Bronchial epithelial cell (primary cell): ENCODE measurements around the gene ADPRHL1. TPM values are rescaled to one million over a fixed set of nuclear protein-coding genes. Genes with fewer than 3 reads are reported as not detected.
A peak's percentile ranks its signal among the peaks of the same experiment; 100 is the strongest.
"Not testable (repeated sequence)": the region's sequence is repeated elsewhere in the genome, so short reads cannot be mapped to it uniquely, and the experiment has no call there.

Experiments
- DNase-seq: peaks from one replicate; pipeline ENCODE4 v3.0.0-alpha.2; 2010; ENCODE audit warnings: low read depth
- FAIRE-seq: peaks from 2 replicates; lab custom pipeline; 2011; peaks lifted over from hg19 to GRCh38; lab: Jason Lieb, UNC
- H3K27me3 ChIP-seq: 2 replicates; pipeline ENCODE4 v1.5.1; 2011; ENCODE audit warnings: low read length; ENCODE audit not compliant: control insufficient read depth, insufficient read depth
- H3K36me3 ChIP-seq: 2 replicates; pipeline ENCODE4 v1.5.1; 2011; ENCODE audit warnings: low read length; ENCODE audit not compliant: control insufficient read depth, insufficient read depth
- H3K4me3 ChIP-seq: 2 replicates; pipeline ENCODE4 v1.5.1; 2011; ENCODE audit warnings: mild to moderate bottlenecking, low read depth, low read length, control low read depth
- total RNA-seq: library from RNA; depleted of rRNA; stranded (reverse); fragments of >200 nt; gene quantifications from 2 replicates; pipeline ENCODE4 v1.2.1, GENCODE V29; 2014
- TF ChIP-seq, protein P1 (sequence below): IDR thresholded peaks from 2 replicates; pipeline ENCODE4 v1.5.1; 2011; ENCODE audit warnings: mild to moderate bottlenecking, moderate library complexity, low read length, control low read depth, inconsistent platforms; ENCODE audit not compliant: insufficient read depth, severe bottlenecking

ADPRHL1 gene
- total RNA-seq, 1 donor from 2014 or later, result 0.26 TPM

DNA sequence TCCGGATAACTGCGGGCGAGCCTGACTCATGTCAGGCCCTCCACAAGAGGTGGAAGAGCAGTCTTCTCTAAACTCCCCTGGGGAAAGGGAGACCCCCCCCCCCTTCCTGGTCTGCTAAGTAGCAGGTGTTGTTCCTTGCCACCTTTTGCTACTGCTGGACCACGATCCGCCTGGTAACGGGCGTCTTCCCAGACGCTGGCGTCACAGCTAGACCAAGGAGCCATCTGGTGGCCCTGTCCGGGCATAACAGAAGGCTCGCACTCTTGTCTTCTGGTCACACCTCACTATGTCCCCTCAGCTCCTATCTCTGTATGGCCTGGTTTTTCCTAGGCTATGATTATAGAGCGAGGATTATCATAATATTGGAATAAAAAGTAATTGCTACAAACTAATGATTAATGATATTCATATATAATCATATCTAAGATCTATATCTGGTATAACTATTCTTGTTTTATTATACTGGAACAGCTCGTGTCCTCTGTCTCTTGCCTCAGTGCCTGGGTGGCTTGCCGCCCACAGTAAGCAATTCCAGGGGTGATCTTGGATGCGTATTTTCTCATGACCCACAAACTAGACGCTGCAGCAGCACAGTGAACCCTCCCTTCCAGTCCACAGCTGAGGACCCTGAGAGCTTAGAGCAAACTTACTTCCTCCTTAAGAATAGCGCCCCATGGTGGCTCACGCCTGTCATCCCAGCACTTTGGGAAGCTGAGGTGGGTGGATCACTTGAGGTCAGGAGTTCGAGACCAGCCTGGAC is 2.2 kb downstream of the ADPRHL1 start:
- not testable (repeated sequence) for H3K36me3 ChIP-seq, H3K4me3 ChIP-seq, H3K27me3 ChIP-seq, FAIRE-seq, DNase-seq
- TF ChIP-seq, protein P1, sequence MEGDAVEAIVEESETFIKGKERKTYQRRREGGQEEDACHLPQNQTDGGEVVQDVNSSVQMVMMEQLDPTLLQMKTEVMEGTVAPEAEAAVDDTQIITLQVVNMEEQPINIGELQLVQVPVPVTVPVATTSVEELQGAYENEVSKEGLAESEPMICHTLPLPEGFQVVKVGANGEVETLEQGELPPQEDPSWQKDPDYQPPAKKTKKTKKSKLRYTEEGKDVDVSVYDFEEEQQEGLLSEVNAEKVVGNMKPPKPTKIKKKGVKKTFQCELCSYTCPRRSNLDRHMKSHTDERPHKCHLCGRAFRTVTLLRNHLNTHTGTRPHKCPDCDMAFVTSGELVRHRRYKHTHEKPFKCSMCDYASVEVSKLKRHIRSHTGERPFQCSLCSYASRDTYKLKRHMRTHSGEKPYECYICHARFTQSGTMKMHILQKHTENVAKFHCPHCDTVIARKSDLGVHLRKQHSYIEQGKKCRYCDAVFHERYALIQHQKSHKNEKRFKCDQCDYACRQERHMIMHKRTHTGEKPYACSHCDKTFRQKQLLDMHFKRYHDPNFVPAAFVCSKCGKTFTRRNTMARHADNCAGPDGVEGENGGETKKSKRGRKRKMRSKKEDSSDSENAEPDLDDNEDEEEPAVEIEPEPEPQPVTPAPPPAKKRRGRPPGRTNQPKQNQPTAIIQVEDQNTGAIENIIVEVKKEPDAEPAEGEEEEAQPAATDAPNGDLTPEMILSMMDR, result peak; percentile 2

DNA sequence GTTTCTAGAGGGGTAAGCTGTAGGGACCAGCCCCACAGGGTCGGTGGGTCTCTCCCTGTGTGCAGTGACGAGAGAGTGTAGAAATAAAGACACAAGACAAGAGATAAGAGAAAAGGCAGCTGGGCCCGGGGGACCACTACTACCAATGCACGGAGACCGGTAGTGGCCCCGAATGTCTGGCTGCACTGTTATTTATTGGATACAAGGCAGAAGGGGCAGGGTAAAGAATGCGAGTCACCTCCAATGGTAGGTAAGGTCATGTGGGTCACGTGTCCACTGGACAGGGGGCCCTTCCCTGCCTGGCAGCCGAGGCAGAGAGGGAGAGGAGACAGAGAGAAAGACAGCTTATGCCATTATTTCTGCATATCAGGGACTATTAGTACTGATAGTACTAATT is 2.9 kb downstream of the ADPRHL1 start:
- H3K36me3 ChIP-seq, FAIRE-seq, H3K4me3 ChIP-seq, H3K27me3 ChIP-seq, DNase-seq: not testable (repeated sequence)

DNA sequence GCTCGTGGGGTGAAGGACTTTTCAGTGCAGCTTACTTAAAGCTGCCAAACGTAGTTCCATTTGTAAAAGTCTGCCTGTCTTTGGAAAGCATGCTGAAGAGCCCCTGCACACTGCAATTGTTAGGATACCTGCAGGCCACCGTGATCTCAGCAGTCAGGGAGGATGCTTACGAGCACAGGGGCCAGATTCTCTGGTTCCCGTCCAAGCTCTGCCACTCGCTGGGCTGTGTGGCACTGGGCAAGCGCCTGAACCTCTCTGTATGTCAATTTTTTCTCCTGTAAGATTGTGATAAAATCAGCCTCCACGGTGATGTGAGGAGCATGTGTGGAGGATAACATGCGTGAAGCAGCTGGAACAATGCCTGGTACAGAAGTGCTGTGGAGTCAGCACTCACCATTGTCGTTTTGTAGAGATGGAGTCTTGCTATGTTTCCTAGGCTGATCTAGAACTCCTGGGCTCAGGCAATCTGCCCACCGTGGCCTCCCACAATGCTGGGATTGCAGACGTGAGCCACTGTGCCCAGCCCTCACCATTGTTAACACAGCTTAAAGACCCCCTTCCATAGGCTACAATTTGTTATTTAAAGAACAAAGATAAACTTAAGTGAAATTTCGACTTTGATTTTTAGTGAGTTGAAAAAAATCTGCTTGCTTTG is 3.5 kb downstream of the ADPRHL1 start:
- DNase-seq, result no peak
- no peaks in the 10 kb centered on the region for H3K36me3 ChIP-seq
- FAIRE-seq, result no peak
- no peaks in the 10 kb centered on the region for H3K27me3 ChIP-seq
- H3K4me3 ChIP-seq, result peak overlapping the region; percentile 29
- TF ChIP-seq, protein P1, result no peak

DNA sequence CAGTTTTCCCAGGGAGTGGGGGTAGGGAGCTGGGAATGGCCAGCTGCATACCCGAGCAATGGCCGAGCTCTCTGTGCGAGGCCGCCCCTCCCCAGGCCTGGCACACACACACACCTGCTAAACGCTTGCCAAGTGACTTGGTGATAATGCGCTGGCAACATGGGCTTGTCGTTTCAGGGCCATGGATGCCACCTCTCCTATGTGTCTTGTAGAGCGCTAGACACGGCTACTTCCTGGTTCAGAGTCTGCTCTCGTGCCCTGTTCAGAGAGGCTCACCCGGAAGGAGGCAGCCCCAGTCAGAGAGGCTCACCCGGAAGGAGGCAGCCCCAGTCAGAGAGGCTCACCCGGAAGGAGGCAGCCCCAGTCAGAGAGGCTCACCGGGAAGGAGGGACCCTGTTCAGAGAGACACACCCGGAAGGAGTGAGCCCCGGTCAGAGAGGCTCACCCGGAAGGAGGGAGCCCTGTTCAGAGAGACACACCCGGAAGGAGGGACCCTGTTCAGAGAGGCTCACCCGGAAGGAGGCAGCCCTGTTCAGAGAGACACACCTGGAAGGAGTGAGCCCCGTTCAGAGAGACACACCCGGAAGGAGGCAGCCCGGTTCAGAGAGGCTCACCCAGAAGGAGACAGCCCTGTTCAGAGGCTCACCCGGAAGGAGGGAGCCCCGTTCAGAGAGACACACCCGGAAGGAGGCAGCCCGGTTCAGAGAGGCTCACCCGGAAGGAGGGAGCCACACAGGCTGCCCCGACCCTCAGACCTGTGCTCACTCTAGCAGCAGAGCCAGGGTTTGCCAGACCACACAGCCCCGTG is 4.2 kb downstream of the ADPRHL1 start:
- H3K4me3 ChIP-seq, result peak overlapping the region; percentile 29

DNA sequence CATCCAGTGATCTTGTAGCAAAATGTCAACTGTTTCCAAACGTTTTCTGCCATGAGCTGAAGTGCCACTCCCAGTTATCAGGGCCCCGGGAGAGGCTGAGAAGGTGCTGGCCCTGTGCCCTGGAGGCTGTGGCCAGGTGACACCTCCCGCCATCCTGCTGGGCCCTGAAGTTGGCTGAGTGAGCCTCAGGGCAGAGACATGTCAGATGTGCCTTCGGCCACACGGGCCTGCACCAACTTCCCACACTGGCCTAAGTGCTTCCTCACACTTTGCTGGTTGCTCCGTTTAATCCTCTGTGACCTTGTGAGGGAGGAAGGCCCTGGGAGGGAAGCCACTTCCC is 4.8 kb downstream of the ADPRHL1 start:
- TF ChIP-seq, protein P1, result no peak
- FAIRE-seq, result no peak
- no peaks in the 10 kb centered on the region for H3K36me3 ChIP-seq
- no peak for DNase-seq
- H3K27me3 ChIP-seq, result no peaks in the 10 kb centered on the region
- no peak overlapping the region for H3K4me3 ChIP-seq

More for the DNA sequence above, 4.2 kb downstream of the ADPRHL1 start:
- Histone ChIP-seq H3K27me3 (no peaks in the 10 kb centered on the region), H3K36me3 (no peaks in the 10 kb centered on the region)
- FAIRE-seq (peak; percentile 89), DNase-seq (peak; percentile 22)
- TF ChIP-seq, protein P1, result no peak

DNA sequence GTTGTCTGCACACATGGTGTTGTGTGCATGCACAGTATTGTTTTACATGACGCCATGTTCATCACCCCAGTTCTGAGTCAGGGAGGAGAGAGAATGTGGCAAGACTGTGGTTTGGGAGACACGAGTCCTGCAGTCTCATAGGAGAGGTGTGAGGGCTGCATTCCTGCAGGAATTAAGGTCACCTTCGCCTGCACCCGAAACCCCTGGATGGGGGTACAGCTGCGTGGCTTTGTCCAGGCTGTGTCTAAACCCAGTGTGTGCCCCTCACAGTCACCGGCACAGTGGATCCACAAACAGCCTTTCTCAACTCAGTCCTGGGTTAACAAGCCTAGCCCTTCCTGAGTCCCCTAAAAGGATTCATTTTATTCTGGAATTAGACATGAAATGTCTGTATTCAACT is 5.7 kb downstream of the ADPRHL1 start:
- H3K4me3 ChIP-seq, result no peak overlapping the region
- FAIRE-seq, result no peak

More for the DNA sequence above, 5.7 kb downstream of the ADPRHL1 start:
- TF ChIP-seq, protein P1, result no peak
- DNase-seq, result no peak
- H3K36me3 ChIP-seq, result no peaks in the 10 kb centered on the region
- no peaks in the 10 kb centered on the region for H3K27me3 ChIP-seq
